Left lung (tissue), 10 donors: ENCODE data around the gene PARP6. TPM values are rescaled to one million over a fixed set of nuclear protein-coding genes. Genes with fewer than 3 reads are reported as not detected.
A peak's percentile ranks its signal among the peaks of the same experiment; 100 is the strongest.

Source experiments
- ATAC-seq: fragments of 200-7000 bp; cut with Tn5 transposase; one replicate; pipeline ENCODE4 v1.9.1; 2020; ENCODE audit warnings: moderate library complexity
- DNase-seq, 4 donors: peaks; one replicate each; pipeline ENCODE4 v3.0.0-alpha.2; 2013 to 2020
- H3K27ac ChIP-seq, 2 donors: fragments of 200-600 bp; sonication (generic) in 1 of 2; one replicate each; pipeline versions ENCODE4 v1.5.0 to v1.8.0; 2020 to 2021
- H3K27me3 ChIP-seq, 2 donors: fragments of 200-600 bp; sonication (generic) in 1 of 2; one replicate each; pipeline versions ENCODE4 v1.5.0 to v1.8.0; 2020 to 2021
- H3K36me3 ChIP-seq, 2 donors: fragments of 200-600 bp; sonication (generic) in 1 of 2; one replicate each; pipeline versions ENCODE4 v1.5.0 to v1.8.0; 2020 to 2021
- H3K4me1 ChIP-seq, 2 donors: fragments of 200-600 bp; one replicate each; pipeline ENCODE4 v1.8.0; 2021
- H3K4me3 ChIP-seq, 2 donors: fragments of 200-600 bp; sonication (generic) in 1 of 2; one replicate each; pipeline versions ENCODE4 v1.5.0 to v1.8.0; 2020 to 2021; ENCODE audit warnings: mild to moderate bottlenecking in 1 of 2
- H3K9me3 ChIP-seq, 2 donors: fragments of 200-600 bp; sonication (generic) in 1 of 2; one replicate each; pipeline versions ENCODE4 v1.5.0 to v1.8.0; 2020 to 2021
- intact Hi-C, 2 donors: fragments of 100-400 bp; cut with DNase I; formaldehyde crosslinking; loops; one replicate each; pipeline versions ENCODE4 v1.11.2 to v1.14.2; 2022
- polyA plus RNA-seq, 6 donors: library from polyadenylated mRNA; unstranded; fragments of 120-200 nt; gene quantifications; one replicate each; pipeline ENCODE4 v1.2.1, GENCODE V29; 2013; ENCODE audit not compliant: insufficient read length in 6 of 6
- total RNA-seq, 2 donors: library from RNA; stranded (reverse); fragmentation: NEBNext Ultra II Directional; extraction: Animal tissue kit (Norgen Biotek cat#: 25700); gene quantifications; one replicate each; pipeline ENCODE4 v1.2.1, GENCODE V29; 2021
- TF ChIP-seq, protein P1 (sequence below), 2 donors: fragments of 200-600 bp; sonication (generic) in 1 of 2; IDR thresholded peaks; one replicate each; pipeline versions ENCODE4 v1.5.0 to v1.8.0; 2021; ENCODE audit warnings: antibody characterized with exemption in 2 of 2
- donor health status: DM: no; HTN: yes; CAD: no.
- donor health status: DM: no; HTN: no; CAD: no.

Gene PARP6
- total and polyA plus RNA-seq, 8 donors = 60.5 to 147 (median 121) TPM

DNA sequence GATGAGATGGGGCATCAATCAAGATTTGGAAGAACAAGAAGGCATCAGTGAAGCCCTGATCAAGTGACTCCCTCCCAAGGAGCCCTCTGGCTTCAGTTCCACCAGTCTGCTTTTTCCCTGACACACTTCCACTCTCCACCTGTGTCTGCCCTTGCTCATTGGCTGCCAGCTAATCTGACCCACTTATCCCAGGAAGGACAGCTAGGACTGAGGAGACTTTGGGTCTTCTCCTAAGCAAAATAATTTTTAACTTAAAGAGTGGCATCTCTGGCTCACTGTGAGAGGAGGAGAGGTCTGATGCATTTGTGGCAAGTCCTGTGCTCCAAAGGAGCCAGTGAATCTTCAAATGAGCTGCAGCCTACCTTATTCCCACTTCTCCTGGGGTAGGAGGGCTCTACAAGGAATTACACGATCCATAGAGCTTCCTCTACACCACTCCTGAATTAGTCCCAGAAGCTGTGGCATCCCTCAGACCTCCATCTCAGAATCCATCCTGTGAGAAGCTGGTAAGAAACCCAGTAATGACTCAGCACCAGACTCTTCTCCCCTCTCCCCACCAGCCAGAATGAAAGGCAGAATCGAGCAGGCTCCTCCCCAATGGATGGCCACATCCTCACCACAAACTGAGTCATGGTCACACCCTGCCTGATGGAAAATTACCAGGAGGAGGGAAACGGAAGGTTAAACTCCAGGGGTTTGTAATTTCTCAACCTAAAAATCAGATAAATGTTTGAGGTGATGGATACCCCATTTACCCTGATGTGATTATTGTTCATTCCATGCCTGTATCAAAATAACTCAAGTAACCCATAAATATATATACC is 35.1 kb downstream of the PARP6 start:
- Histone ChIP-seq H3K27me3 (no peaks in the 10 kb centered on the region), H3K4me1 (peaks cover 16 to 40% of the 10 kb centered on the region in 2 donors), H3K9me3 (no peaks in the 10 kb centered on the region), H3K27ac (peak overlapping the region; percentile 53 to 81), H3K4me3 (peak overlapping the region in 1 of 2 donors; percentile 44), H3K36me3 (peaks cover 0 to 22% of the 10 kb centered on the region in 2 donors)
- ATAC-seq (peak; percentile 94), DNase-seq (peak in 1 of 4 donors; percentile 80)
- intact Hi-C loops = no loop called here
- TF ChIP-seq, protein P1, sequence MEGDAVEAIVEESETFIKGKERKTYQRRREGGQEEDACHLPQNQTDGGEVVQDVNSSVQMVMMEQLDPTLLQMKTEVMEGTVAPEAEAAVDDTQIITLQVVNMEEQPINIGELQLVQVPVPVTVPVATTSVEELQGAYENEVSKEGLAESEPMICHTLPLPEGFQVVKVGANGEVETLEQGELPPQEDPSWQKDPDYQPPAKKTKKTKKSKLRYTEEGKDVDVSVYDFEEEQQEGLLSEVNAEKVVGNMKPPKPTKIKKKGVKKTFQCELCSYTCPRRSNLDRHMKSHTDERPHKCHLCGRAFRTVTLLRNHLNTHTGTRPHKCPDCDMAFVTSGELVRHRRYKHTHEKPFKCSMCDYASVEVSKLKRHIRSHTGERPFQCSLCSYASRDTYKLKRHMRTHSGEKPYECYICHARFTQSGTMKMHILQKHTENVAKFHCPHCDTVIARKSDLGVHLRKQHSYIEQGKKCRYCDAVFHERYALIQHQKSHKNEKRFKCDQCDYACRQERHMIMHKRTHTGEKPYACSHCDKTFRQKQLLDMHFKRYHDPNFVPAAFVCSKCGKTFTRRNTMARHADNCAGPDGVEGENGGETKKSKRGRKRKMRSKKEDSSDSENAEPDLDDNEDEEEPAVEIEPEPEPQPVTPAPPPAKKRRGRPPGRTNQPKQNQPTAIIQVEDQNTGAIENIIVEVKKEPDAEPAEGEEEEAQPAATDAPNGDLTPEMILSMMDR (IDR thresholded peaks at IDR 0.05) = no peak

DNA sequence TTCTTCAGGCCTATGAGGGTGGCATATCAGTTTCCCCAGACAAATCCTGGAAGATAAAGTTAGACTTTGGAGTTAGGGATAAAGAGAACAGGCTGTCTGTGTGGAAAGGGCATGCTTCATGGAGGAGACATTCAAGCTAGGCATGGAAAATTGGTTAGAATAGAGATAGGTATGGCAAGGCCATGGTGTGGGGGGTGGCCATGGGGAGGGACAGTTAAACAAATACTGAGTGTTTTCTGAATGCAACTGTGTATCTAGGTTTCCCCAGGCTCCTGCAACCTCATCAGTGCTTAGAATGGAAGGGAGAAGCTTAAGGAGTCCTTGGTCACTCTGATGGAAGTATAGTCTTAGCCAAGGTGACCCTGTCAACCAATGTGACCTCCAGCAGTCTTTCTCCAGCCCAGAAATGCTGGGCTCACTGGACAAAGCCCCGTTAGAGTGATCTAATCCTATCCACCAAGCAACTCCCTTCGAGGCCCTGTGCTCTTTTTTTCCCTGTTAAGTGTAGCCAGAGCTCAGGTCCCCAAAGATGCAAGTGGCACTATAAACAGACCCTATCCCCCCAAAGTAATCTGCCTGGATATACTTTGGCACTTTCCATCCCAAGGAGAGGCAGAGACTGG is 35.9 kb downstream of the PARP6 start:
- ATAC-seq (no peak), DNase-seq (no peak)
- peak overlapping the region in 1 of 2 donors; percentile 44 for H3K4me3 ChIP-seq
- H3K27me3 ChIP-seq = no peaks in the 10 kb centered on the region
- TF ChIP-seq, protein P1 (IDR thresholded peaks at IDR 0.05) = no peak
- H3K27ac ChIP-seq = peak overlapping the region in 1 of 2 donors; percentile 81
- peaks cover 0 to 15% of the 10 kb centered on the region in 2 donors for H3K36me3 ChIP-seq
- no peaks in the 10 kb centered on the region for H3K9me3 ChIP-seq
- peaks cover 18 to 47% of the 10 kb centered on the region in 2 donors for H3K4me1 ChIP-seq
- intact Hi-C loops = no loop called here

DNA sequence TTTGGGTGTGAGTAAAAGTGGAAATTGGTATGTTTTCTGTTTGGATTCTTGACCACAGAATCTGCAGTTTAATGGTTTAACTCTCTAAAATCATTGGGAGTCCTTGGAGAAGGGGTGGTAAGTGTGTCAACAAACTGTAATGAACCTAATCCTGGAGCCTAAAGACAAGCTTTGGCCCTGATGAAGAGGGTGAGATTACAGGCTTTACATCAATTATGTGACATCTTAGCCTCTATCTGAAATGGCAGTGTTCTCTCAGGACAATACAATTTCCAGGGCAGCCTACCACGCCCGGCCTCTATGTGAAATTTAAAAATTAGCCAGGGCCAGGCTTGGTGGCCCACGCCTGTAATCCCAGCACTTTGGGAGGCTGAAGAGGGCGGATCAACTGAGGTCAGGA is 37.1 kb downstream of the PARP6 start:
- no peak for DNase-seq
- intact Hi-C loops = no loop called here
- TF ChIP-seq, protein P1 (IDR thresholded peaks at IDR 0.05) = no peak
- Histone ChIP-seq H3K4me3 (no peak overlapping the region), H3K4me1 (peaks cover 18 to 47% of the 10 kb centered on the region in 2 donors), H3K9me3 (no peaks in the 10 kb centered on the region), H3K36me3 (peaks cover 0 to 3% of the 10 kb centered on the region in 2 donors), H3K27me3 (no peaks in the 10 kb centered on the region), H3K27ac (no peak overlapping the region)
- ATAC-seq = no peak

DNA sequence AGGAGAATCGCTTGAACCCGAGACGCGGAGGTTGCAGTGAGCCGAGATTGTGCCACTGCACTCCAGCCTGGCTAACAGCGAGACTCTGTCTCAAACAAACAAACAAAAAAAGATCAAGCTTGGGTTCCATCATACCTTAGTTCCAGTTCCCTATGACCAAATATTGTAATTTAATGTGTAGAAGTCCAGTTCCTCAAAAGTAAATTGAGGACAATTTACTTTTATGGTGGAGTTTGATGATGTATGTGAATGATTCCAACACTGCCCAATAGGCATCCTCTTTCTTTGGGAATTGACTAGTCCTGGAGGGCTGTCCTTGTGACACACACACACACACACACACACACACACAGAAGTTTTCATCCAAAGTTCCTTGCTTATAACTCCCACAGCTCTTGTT is 38.6 kb downstream of the PARP6 start:
- intact Hi-C loops = no loop called here
- H3K27me3 ChIP-seq = no peaks in the 10 kb centered on the region
- no peak for ATAC-seq
- H3K27ac ChIP-seq = no peak overlapping the region
- no peak for DNase-seq
- no peaks in the 10 kb centered on the region for H3K9me3 ChIP-seq
- TF ChIP-seq, protein P1 (IDR thresholded peaks at IDR 0.05) = no peak
- H3K4me3 ChIP-seq = no peak overlapping the region
- peaks cover 24 to 54% of the 10 kb centered on the region in 2 donors for H3K4me1 ChIP-seq
- H3K36me3 ChIP-seq = no peaks in the 10 kb centered on the region

DNA sequence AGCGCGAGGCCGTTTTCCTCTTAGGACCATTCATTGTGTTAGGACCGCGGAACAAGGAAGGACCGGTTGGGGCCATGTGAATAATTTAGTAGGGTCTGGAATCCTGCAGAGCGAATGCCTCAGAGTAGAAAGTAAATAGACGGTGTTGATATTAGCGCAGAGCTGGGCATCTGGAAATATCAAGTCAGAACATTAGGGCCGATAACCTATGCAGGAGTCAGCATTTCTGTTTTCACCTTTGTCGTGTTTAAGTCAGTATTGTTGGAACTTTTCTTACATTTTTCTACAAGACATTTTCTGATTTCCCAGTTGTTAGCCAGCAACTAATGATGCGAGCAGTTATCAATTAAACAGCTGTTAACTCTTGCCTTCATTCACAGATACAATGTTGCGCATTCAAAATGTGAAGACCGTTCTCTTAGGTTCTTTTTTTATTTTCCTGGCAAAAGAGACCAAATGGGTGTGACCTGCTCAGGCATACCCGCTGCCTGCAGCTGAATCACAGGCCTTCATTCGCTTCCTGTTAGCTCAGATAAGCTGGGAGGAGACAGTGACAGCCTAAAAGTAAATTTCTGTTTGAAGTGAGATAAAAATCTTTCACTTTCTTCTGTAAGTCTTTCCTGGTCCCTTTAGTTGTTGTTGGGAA is 40.4 kb downstream of the PARP6 start:
- Histone ChIP-seq H3K27me3 (no peaks in the 10 kb centered on the region), H3K9me3 (no peaks in the 10 kb centered on the region), H3K36me3 (no peaks in the 10 kb centered on the region), H3K4me3 (peak overlapping the region; percentile 92 to 99), H3K4me1 (peaks cover 28 to 56% of the 10 kb centered on the region in 2 donors), H3K27ac (peak overlapping the region; percentile 98 to 99)
- ATAC-seq = peak; percentile 28
- TF ChIP-seq, protein P1 (IDR thresholded peaks at IDR 0.05) = no peak
- DNase-seq = peak in 2 of 4 donors; percentile 58
- intact Hi-C loops = no loop called here
